SJCRH30 (cell line): Measurements from ENCODE around the gene GGT5. TPM values are rescaled to one million over a fixed set of nuclear protein-coding genes. Genes with fewer than 3 reads are reported as not detected.
"Not testable (repeated sequence)": the region's sequence is repeated elsewhere in the genome, so short reads cannot be mapped to it uniquely, and the experiment has no call there.

Experiments used
- DNase-seq, 2 experiments: peaks; one replicate each; pipeline ENCODE4 v3.0.0-alpha.2; 2015 to 2020
- H3K27ac ChIP-seq: fragments of 250-450 bp; sonication (Bioruptor Pico); 2 replicates; pipeline ENCODE4 v1.5.1; 2020; ENCODE audit warnings: mild to moderate bottlenecking, moderate library complexity
- H3K27me3 ChIP-seq: fragments of 250-450 bp; sonication (Bioruptor Pico); 2 replicates; pipeline ENCODE4 v1.5.1; 2020; ENCODE audit warnings: mild to moderate bottlenecking, moderate library complexity
- H3K36me3 ChIP-seq: fragments of 250-450 bp; sonication (Bioruptor Pico); 2 replicates; pipeline ENCODE4 v1.5.1; 2020; ENCODE audit warnings: mild to moderate bottlenecking, moderate library complexity
- H3K4me1 ChIP-seq: fragments of 250-450 bp; sonication (Bioruptor Pico); 2 replicates; pipeline ENCODE4 v1.5.1; 2020; ENCODE audit warnings: mild to moderate bottlenecking, moderate library complexity
- H3K4me3 ChIP-seq: fragments of 250-450 bp; sonication (Bioruptor Pico); 2 replicates; pipeline ENCODE4 v1.5.1; 2020; ENCODE audit warnings: mild to moderate bottlenecking, moderate library complexity
- H3K9me3 ChIP-seq: fragments of 250-450 bp; sonication (Bioruptor Pico); replicated peaks from 2 replicates; pipeline ENCODE4 v1.5.1; 2020; ENCODE audit warnings: mild to moderate bottlenecking, moderate library complexity
- total RNA-seq: library from RNA; depleted of rRNA; stranded (reverse); fragments of >200 nt; shearing (Covaris generic); gene quantifications from 2 replicates; pipeline ENCODE4 v1.2.3, GENCODE V29; 2014

GGT5 gene
- total RNA-seq, 1 experiment from 2014 or later: 2.0 TPM

GRCh38 chr22:24231706-24232105 lies 13.2 kb downstream of the GGT5 start:
- no peaks in the 10 kb centered on the region for H3K36me3 ChIP-seq
- no peak overlapping the region for H3K27ac ChIP-seq
- no peaks in the 10 kb centered on the region for H3K27me3 ChIP-seq
- H3K4me3 ChIP-seq: no peak overlapping the region
- no peaks in the 10 kb centered on the region for H3K4me1 ChIP-seq
- DNase-seq: no peak
- no peaks in the 10 kb centered on the region for H3K9me3 ChIP-seq

DNA sequence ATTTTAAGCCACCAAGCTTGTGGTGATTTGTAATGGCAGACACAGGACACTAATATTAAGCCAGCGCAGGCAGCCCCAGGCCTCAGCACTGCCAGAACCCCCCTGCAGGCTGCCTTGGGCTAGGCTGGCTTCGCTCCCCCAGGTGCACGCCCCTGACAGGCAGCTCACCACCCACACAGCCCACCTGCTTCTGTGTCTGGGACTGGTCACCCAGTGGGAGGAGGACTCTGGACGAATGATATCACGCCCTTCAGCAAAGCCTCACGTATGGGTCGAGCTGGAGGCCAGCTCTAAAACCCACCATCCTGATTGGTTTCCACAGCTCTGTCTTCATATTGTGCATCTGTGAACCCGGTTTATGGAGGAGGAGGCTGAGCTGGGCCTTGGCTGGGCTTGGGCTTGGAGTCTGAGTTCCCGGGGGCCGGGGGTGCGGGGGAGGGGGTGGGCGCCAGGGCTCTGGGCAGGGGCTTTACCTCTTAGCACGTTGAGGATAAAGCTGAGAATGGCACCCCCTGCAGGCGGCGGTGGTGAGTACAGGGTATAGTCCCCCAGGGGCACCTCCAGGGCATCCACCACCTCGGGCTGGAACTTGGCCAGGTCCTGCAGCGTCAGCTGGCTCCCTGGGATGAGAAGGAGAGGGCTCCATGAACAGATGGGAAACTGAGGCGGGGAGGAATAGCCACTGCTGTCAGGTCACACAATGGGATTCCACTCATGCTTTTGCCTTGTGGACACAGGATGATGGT lies 13.8 kb downstream of the GGT5 start:
- Histone ChIP-seq H3K27ac (no peak overlapping the region), H3K9me3 (no peaks in the 10 kb centered on the region), H3K4me3 (no peak overlapping the region), H3K36me3 (no peaks in the 10 kb centered on the region; the same call in 1 of the 2 replicates), H3K4me1 (no peaks in the 10 kb centered on the region), H3K27me3 (no peaks in the 10 kb centered on the region)
- peak; percentile 27 to 38 for DNase-seq

DNA sequence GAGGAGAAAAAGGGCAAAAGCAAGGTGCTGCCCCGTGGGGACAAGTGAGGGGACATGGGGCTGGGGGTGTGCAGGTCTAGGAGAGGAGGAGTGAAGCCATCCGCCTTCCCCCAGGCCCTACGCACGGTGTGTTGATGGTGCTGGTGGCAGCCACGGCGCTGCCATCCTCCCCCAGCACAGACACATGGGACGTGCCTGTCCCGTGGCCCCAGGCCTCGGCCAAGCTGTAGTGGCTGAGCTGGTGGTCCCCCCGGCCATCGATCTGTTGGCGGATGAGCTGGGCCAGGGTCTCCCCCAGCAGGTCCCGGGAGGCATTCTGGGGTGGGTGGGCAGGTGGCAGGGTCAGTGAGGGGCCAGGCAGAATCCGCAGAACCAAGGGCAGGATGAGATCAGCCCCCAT lies 18.9 kb downstream of the GGT5 start:
- Histone ChIP-seq H3K27me3 (no peaks in the 10 kb centered on the region), H3K4me3 (no peak overlapping the region), H3K4me1 (no peaks in the 10 kb centered on the region), H3K36me3 (no peaks in the 10 kb centered on the region; the same call in 1 of the 2 replicates), H3K27ac (no peak overlapping the region), H3K9me3 (no peaks in the 10 kb centered on the region)
- no peak for DNase-seq

DNA sequence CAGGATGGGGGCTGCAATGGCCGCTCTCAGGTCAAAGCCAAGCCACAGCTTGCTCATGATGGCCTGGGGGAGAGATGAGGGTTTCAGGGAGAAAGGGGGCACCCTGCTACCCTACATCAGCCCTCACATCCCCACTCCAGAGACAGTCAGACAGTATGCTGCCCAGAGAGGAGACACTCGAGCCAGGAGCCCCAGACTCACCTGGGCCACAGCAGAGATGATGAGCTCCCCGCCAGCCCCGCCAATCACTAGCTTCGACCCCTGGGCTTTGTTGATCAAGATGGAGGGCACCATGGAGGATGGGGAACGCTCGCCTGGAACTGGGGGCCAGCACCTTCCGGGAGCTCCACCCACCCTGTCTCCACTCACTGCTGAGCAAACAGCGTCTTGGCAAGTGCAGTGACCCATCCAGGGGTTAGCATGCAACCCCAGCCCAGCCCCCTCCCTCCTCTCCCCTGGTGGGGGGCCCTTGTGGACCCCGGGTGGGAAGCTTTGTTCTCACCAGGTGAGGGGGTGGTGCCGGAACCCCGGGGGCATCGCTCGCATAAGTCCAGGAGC lies 19.8 kb downstream of the GGT5 start:
- Histone ChIP-seq H3K4me1 (no peaks in the 10 kb centered on the region), H3K27me3 (no peaks in the 10 kb centered on the region), H3K4me3 (no peak overlapping the region), H3K9me3 (no peaks in the 10 kb centered on the region), H3K27ac (no peak overlapping the region), H3K36me3 (no peaks in the 10 kb centered on the region; the same call in 1 of the 2 replicates)
- no peak for DNase-seq

DNA sequence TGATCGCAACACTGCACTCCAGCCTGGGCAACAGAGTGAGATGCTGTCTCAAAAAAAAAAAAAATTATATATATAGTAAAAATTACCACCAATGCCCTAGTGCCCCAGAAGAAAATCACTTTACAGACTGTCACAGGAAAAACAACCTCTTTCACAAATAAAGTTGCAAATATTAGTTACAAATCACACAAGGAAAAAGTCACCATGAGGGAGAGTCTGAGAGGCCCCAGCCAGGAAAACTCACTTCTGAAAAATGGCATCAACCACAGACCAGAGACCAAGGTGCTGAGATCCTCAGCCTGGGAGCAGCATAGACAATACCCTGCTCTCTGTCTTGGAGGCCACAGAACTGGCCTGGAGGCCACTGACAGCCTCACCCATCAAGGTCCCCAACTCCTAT lies 20.4 kb downstream of the GGT5 start:
- H3K27me3 ChIP-seq: no peaks in the 10 kb centered on the region
- no peak for DNase-seq
- no peaks in the 10 kb centered on the region for H3K4me1 ChIP-seq
- no peaks in the 10 kb centered on the region for H3K9me3 ChIP-seq
- H3K4me3 ChIP-seq: no peak overlapping the region
- H3K36me3 ChIP-seq: no peaks in the 10 kb centered on the region; the same call in 1 of the 2 replicates
- H3K27ac ChIP-seq: no peak overlapping the region

DNA sequence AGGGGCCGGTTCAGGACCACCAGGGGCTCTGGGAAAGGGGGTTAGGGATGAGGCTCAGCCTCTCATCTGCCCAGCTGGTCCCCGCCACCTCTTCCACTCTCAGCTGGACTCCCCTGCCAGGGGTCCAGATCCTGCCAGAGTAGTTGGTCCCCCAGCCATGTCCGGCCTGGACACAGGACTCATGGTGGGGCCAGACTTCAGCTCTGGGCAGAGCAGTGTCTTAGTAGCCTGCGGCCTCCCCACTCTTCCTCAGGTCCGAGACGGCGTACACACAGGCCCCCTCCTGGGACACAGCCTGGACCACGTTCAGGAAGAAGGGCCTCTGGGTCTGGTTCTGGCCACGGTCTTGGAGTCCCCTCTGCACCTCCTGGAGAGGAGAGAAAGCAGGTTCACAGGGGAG lies 25.1 kb downstream of the GGT5 start:
- H3K36me3 ChIP-seq: no peaks in the 10 kb centered on the region
- H3K27me3 ChIP-seq: no peaks in the 10 kb centered on the region
- no peak overlapping the region for H3K27ac ChIP-seq

GRCh38 chr22:24217384-24217783 lies 27.5 kb downstream of the GGT5 start:
- Histone ChIP-seq H3K27me3 (no peaks in the 10 kb centered on the region), H3K4me3 (no peak overlapping the region)

More for the DNA sequence above, 25.1 kb downstream of the GGT5 start:
- DNase-seq: no peak
- no peak overlapping the region for H3K4me3 ChIP-seq
- no peaks in the 10 kb centered on the region for H3K4me1 ChIP-seq
- no peaks in the 10 kb centered on the region for H3K9me3 ChIP-seq

DNA sequence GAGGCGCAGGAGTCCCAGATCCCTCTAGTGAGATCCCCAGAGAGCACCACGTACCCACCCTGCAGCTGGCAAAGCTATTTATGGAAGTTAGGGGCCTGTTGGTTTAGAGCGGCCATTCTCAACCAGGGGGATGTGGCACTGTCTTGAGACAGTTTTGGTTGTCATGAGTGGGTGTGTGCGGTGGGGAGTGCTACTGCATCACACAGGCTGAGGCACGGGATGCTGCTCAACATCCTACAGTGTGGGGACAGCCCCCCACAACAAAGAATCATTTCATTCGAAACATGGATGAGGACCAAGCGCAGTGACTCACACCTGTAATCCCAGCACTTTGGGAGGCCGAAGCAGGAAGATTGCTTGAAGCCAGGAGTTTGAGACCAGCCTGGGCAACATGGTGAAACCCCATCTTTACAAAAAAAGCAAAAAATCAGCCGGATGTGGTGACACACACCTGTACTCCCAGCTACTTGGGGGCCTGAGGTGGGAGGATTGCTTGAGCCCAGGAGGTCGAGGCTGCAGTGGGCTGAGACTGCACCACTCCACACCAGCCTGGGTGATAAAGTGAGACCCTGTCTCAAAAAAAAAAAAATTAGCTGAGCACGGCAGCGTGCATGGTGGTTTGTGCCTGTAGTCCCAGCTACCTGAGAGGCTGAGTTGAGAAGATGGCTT lies 28.2 kb downstream of the GGT5 start:
- Histone ChIP-seq H3K4me1 (no peaks in the 10 kb centered on the region), H3K27ac (no peak overlapping the region), H3K9me3 (no peaks in the 10 kb centered on the region), H3K4me3 (no peak overlapping the region), H3K27me3 (no peaks in the 10 kb centered on the region), H3K36me3 (no peaks in the 10 kb centered on the region)
- no peak for DNase-seq

More at GRCh38 chr22:24217384-24217783, 27.5 kb downstream of the GGT5 start:
- Histone ChIP-seq H3K36me3 (no peaks in the 10 kb centered on the region), H3K9me3 (no peaks in the 10 kb centered on the region), H3K4me1 (no peaks in the 10 kb centered on the region), H3K27ac (no peak overlapping the region)
- no peak for DNase-seq

GRCh38 chr22:24214467-24215285 lies 30.2 kb downstream of the GGT5 start:
- Histone ChIP-seq H3K27ac (no peak overlapping the region), H3K9me3 (no peaks in the 10 kb centered on the region), H3K4me1 (no peaks in the 10 kb centered on the region), H3K36me3 (no peaks in the 10 kb centered on the region), H3K27me3 (no peaks in the 10 kb centered on the region), H3K4me3 (no peak overlapping the region)
- no peak for DNase-seq

DNA sequence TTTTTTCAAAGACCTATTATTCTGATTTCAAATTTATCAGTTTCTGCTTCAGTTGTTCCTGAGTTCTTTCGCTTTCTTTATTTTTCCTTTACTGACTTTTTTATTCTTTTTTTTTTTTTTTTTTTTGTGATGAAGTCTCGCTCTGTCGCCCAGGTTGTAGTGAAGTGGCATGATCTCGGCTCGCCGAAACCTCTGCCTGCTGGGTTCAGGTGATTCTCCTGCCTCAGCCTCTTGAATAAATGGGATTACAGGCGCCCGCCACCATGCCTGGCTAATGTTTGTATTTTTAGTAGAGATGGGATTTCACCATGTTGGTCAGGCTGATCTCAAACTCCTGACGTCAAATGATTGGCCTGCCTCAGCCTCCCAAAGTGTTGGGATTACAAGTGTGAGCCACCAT lies 31.8 kb downstream of the GGT5 start:
- not testable (repeated sequence) for H3K4me1 ChIP-seq, H3K36me3 ChIP-seq, H3K4me3 ChIP-seq, H3K9me3 ChIP-seq, H3K27me3 ChIP-seq, DNase-seq, H3K27ac ChIP-seq

- not testable (repeated sequence) for H3K36me3 ChIP-seq, H3K27ac ChIP-seq, H3K4me3 ChIP-seq, H3K27me3 ChIP-seq, H3K9me3 ChIP-seq, DNase-seq, H3K4me1 ChIP-seq
Observed at GRCh38 chr22:24211716-24212115, 33.2 kb downstream of the GGT5 start.

DNA sequence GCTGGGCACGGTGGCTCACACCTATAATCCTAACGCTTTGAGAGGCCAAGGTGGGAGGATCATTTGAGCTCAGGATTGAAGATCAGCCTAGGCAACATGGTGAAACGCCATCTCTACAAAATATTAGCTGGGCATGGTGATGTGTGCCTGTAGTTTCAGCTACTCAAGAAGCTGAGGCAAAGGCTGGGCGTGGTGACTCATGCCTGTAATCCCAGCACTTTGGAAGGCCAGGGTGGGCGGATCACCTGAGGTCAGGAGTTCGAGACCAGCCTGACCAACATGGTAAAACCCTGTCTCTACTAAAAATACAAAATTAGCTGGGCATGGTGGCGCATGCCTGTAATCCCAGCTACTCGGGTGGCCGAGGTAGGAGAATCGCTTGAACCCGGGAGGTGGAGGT lies 34.5 kb downstream of the GGT5 start:
- not testable (repeated sequence) for H3K27me3 ChIP-seq, H3K4me1 ChIP-seq, H3K4me3 ChIP-seq, DNase-seq, H3K36me3 ChIP-seq, H3K27ac ChIP-seq, H3K9me3 ChIP-seq

DNA sequence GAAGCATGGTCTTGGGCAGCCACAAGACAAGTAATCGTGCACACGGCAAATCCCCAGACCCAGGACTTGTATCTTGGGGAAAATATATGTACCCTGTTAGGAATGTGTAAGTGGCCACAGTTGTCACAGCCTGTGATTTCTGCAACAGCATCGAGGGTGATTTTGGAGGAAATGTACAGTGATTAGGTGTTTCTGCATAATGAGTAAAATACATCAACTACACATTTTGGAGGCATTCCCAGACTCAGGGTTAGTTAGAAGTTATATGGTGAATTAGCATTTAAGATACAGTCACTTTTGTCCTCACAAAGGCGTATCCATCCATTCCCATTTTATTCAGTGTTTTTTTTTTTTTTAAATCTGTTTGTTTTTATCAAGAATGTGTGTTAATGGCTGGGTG lies 35.2 kb downstream of the GGT5 start:
- Histone ChIP-seq H3K9me3 (peaks cover 4% of the 10 kb centered on the region; the same call in 1 of the 2 replicates), H3K27ac (no peak overlapping the region), H3K4me3 (no peak overlapping the region), H3K36me3 (no peaks in the 10 kb centered on the region), H3K27me3 (no peaks in the 10 kb centered on the region), H3K4me1 (no peaks in the 10 kb centered on the region)
- no peak for DNase-seq

DNA sequence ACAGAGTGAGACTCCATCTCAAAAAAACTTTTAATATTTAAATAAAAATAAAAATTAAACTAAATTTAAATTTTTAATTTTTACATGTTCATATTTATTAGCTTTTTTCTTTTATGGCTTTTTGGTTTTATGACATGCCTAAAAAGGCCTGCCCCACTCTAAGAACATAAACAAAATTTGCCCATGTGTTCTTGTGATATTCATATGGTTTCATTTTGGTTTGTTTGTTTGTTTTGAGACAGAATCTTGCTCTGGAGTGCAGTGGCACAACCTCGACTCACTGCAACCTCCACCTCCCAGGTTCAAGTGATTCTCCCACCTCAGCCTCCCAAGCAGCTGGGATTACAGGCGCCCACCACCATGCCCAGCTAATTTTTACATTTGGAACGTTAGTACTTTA lies 35.9 kb downstream of the GGT5 start:
- Histone ChIP-seq H3K27me3 (no peaks in the 10 kb centered on the region), H3K27ac (no peak overlapping the region), H3K4me3 (no peak overlapping the region), H3K9me3 (peaks cover 10% of the 10 kb centered on the region; the same call in 1 of the 2 replicates), H3K4me1 (no peaks in the 10 kb centered on the region), H3K36me3 (no peaks in the 10 kb centered on the region)
- DNase-seq: no peak
